Caki2 (cell line): ENCODE measurements around the gene SLC17A9. TPM values are rescaled to one million over a fixed set of nuclear protein-coding genes. Genes with fewer than 3 reads are reported as not detected.

ENCODE experiments used
- DNase-seq: peaks from one replicate; pipeline ENCODE4 v3.0.0-alpha.2; 2015; ENCODE audit warnings: low read depth
- in situ Hi-C: cut with HindIII; loops from 2 replicates; pipeline ENCODE4 v1.10.0; 2016; ENCODE audit warnings: low sequenced_read_pairs, low pct_unique_long_range_greater_than_20kb, mixed read lengths
- total RNA-seq: library from RNA; depleted of rRNA; stranded (reverse); fragments of >200 nt; shearing (Covaris generic); gene quantifications from 2 replicates; pipeline ENCODE4 v1.2.3, GENCODE V29; 2014; ENCODE audit warnings: low replicate concordance

SLC17A9 gene
- total RNA-seq, 1 experiment from 2014 or later, result 5.5 TPM

- in situ Hi-C loops, result loop anchor here (25.0 kb wide), 1 partner anchor 144 kb away; the partner anchor contains the start of gene TCFL5
- no peak for DNase-seq
These were observed 53.5 kb downstream of the SLC17A9 start for GRCh38 chr20:63005862-63006539.

GRCh38 chr20:63006540-63007359 lies 54.2 kb downstream of the SLC17A9 start, which contains the start of gene BHLHE23:
Gene BHLHE23 (minus strand): TSS chr20:63006964. CDS start chr20:63006774, 190 bp downstream.
- no peak for DNase-seq
- in situ Hi-C loops, result loop anchor here (25.0 kb wide), 1 partner anchor 144 kb away; the partner anchor contains the start of gene TCFL5

GRCh38 chr20:63007360-63007645 lies 54.8 kb downstream of the SLC17A9 start:
- DNase-seq, result no peak
- in situ Hi-C loops, result loop anchor here (25.0 kb wide), 1 partner anchor 145 kb away; the partner anchor contains the start of gene TCFL5

GRCh38 chr20:63007646-63008488 lies 55.4 kb downstream of the SLC17A9 start:
- no peak for DNase-seq
- in situ Hi-C loops, result loop anchor here (25.0 kb wide), 1 partner anchor 146 kb away; the partner anchor contains the start of gene TCFL5

- DNase-seq, result no peak
- in situ Hi-C loops, result loop anchor here (25.0 kb wide), 1 partner anchor 146 kb away; the partner anchor contains the start of gene TCFL5
These were observed 56.1 kb downstream of the SLC17A9 start for GRCh38 chr20:63008541-63009044.

- peak; percentile 58 for DNase-seq
- in situ Hi-C loops, result loop anchor here (25.0 kb wide), 1 partner anchor 147 kb away; the partner anchor contains the start of gene TCFL5
These were observed 56.8 kb downstream of the SLC17A9 start for GRCh38 chr20:63009045-63009961.

- in situ Hi-C loops, result loop anchor here (25.0 kb wide), 1 partner anchor 148 kb away; the partner anchor contains the start of gene TCFL5
- peak; percentile 69 for DNase-seq
These were observed 57.7 kb downstream of the SLC17A9 start for GRCh38 chr20:63009988-63010769.

GRCh38 chr20:63011798-63012197 lies 59.3 kb downstream of the SLC17A9 start:
- in situ Hi-C loops, result loop anchor here (25.0 kb wide), 1 partner anchor 149 kb away; the partner anchor contains the start of gene TCFL5
- DNase-seq, result peak; percentile 99

GRCh38 chr20:63013207-63013606 lies 60.7 kb downstream of the SLC17A9 start:
- in situ Hi-C loops, result loop anchor here (25.0 kb wide), 1 partner anchor 151 kb away; the partner anchor contains the start of gene TCFL5
- no peak for DNase-seq

- in situ Hi-C loops, result loop anchor here (25.0 kb wide), 1 partner anchor 152 kb away; the partner anchor contains the start of gene TCFL5
- DNase-seq, result no peak
These were observed 61.8 kb downstream of the SLC17A9 start for GRCh38 chr20:63014287-63014686.

GRCh38 chr20:63014710-63015109 lies 62.2 kb downstream of the SLC17A9 start:
- DNase-seq, result peak; percentile 29
- in situ Hi-C loops, result loop anchor here (25.0 kb wide), 1 partner anchor 152 kb away; the partner anchor contains the start of gene TCFL5

GRCh38 chr20:63015147-63015661 lies 62.7 kb downstream of the SLC17A9 start:
- no peak for DNase-seq
- in situ Hi-C loops, result loop anchor here (25.0 kb wide), 1 partner anchor 153 kb away; the partner anchor contains the start of gene TCFL5

- DNase-seq, result no peak
- in situ Hi-C loops, result loop anchor here (25.0 kb wide), 1 partner anchor 154 kb away; the partner anchor contains the start of gene TCFL5
These were observed 63.3 kb downstream of the SLC17A9 start for GRCh38 chr20:63015662-63016361.

GRCh38 chr20:63016514-63017075 lies 64.1 kb downstream of the SLC17A9 start:
- in situ Hi-C loops, result loop anchor here (25.0 kb wide), 1 partner anchor 154 kb away; the partner anchor contains the start of gene TCFL5
- no peak for DNase-seq
